AG08396 (cell line): ENCODE measurements around the gene PROCA1.
A peak's percentile ranks its signal among the peaks of the same experiment; 100 is the strongest.

Experiments used
- DNase-seq: peaks from one replicate; pipeline ENCODE4 v3.0.0; 2012; ENCODE audit warnings: low spot score, mixed read lengths

The PROCA1 gene

GRCh38 chr17:28711723-28712031, at the start of gene PROCA1:
TSS of gene PROCA1 (minus strand) at chr17:28711888. CDS start at chr17:28711660, 228 bp downstream.
- no peak for DNase-seq

GRCh38 chr17:28760601-28761562, 49.2 kb upstream of the PROCA1 start:
- peak; percentile 64 for DNase-seq

GRCh38 chr17:28759256-28759865, 47.7 kb upstream of the PROCA1 start:
- no peak for DNase-seq

GRCh38 chr17:28758411-28759121, 46.9 kb upstream of the PROCA1 start:
- DNase-seq, result no peak

GRCh38 chr17:28756049-28756804, 44.5 kb upstream of the PROCA1 start:
- DNase-seq, result no peak

GRCh38 chr17:28755486-28755885, 43.8 kb upstream of the PROCA1 start:
- DNase-seq, result peak; percentile 32

GRCh38 chr17:28751600-28752366, 40.1 kb upstream of the PROCA1 start:
- no peak for DNase-seq

- DNase-seq, result peak; percentile 85
These were observed 38.7 kb upstream of the PROCA1 start for GRCh38 chr17:28750178-28751047.

- no peak for DNase-seq
These were observed 38.0 kb upstream of the PROCA1 start for GRCh38 chr17:28749516-28750177.

GRCh38 chr17:28748852-28749515, 37.3 kb upstream of the PROCA1 start:
- DNase-seq, result no peak

GRCh38 chr17:28747801-28748750, 36.4 kb upstream of the PROCA1 start:
- DNase-seq, result no peak

GRCh38 chr17:28747051-28747691, 35.5 kb upstream of the PROCA1 start:
- no peak for DNase-seq

- no peak for DNase-seq
These were observed 34.9 kb upstream of the PROCA1 start for GRCh38 chr17:28746611-28747050.

- DNase-seq, result no peak
These were observed 34.2 kb upstream of the PROCA1 start for GRCh38 chr17:28745786-28746411.

- peak; percentile 35 for DNase-seq
These were observed 33.5 kb upstream of the PROCA1 start for GRCh38 chr17:28744972-28745785.
